GM19193 (cell line): ENCODE results near the gene CSNK2A3.

ENCODE experiments used
- POLR2A ChIP-seq: IDR thresholded peaks from 4 replicates; pipeline ENCODE4 v1.6.1; 2011; ENCODE audit not compliant: insufficient read depth, insufficient read length; ENCODE audit errors: extremely low read depth

Gene CSNK2A3

GRCh38 chr11:11363674-11364073 lies 10.6 kb upstream of the CSNK2A3 start:
- no peak for TF ChIP-seq POLR2A

- no peak for TF ChIP-seq POLR2A
These were observed 6.6 kb upstream of the CSNK2A3 start for GRCh38 chr11:11359611-11360010.

GRCh38 chr11:11356842-11357241 lies 3.8 kb upstream of the CSNK2A3 start:
- TF ChIP-seq POLR2A: no peak

- no peak for TF ChIP-seq POLR2A
These were observed 1.9 kb downstream of the CSNK2A3 start for GRCh38 chr11:11351042-11351586.

GRCh38 chr11:11349870-11350337 lies 3.1 kb downstream of the CSNK2A3 start:
- no peak for TF ChIP-seq POLR2A

GRCh38 chr11:11349106-11349825 lies 3.8 kb downstream of the CSNK2A3 start:
- TF ChIP-seq POLR2A: no peak

- no peak for TF ChIP-seq POLR2A
These were observed 4.7 kb downstream of the CSNK2A3 start for GRCh38 chr11:11348303-11348702.

GRCh38 chr11:11347592-11347991 lies 5.5 kb downstream of the CSNK2A3 start:
- no peak for TF ChIP-seq POLR2A

- no peak for TF ChIP-seq POLR2A
These were observed 6.7 kb downstream of the CSNK2A3 start for GRCh38 chr11:11346303-11346702.

GRCh38 chr11:11345099-11345498 lies 8.0 kb downstream of the CSNK2A3 start:
- no peak for TF ChIP-seq POLR2A

- no peak for TF ChIP-seq POLR2A
These were observed 9.0 kb downstream of the CSNK2A3 start for GRCh38 chr11:11344045-11344444.

- no peak for TF ChIP-seq POLR2A
These were observed 14.7 kb downstream of the CSNK2A3 start for GRCh38 chr11:11338304-11338703.

- TF ChIP-seq POLR2A: no peak
These were observed 16.4 kb downstream of the CSNK2A3 start for GRCh38 chr11:11336664-11337063.

- no peak for TF ChIP-seq POLR2A
These were observed 18.0 kb downstream of the CSNK2A3 start for GRCh38 chr11:11335043-11335442.

GRCh38 chr11:11334607-11335006 lies 18.4 kb downstream of the CSNK2A3 start:
- TF ChIP-seq POLR2A: no peak

GRCh38 chr11:11332141-11332710 lies 20.8 kb downstream of the CSNK2A3 start:
- no peak for TF ChIP-seq POLR2A
